Measurements from ENCODE around the gene KDM7A.
"Not testable (repeated sequence)": the region's sequence is repeated elsewhere in the genome, so short reads cannot be mapped to it uniquely, and the experiment has no call there.

Gene KDM7A

GRCh38 chr7:140127360-140128127, 49.2 kb downstream of the KDM7A start:
- Histone ChIP-seq H3K9me3 (no peaks in the 10 kb centered on the region), H3K4me1 (no peaks in the 10 kb centered on the region), H3K4me3 (ENCODE audit: low read depth, low read length) (no peak overlapping the region), H3K27me3 (no peaks in the 10 kb centered on the region), H3K36me3 (peaks cover 9% of the 10 kb centered on the region; the same call in 1 of the 2 replicates)
- no peak for DNase-seq
- no peak for TF ChIP-seq CTCF (IDR thresholded peaks at IDR 0.05; ENCODE audit: low read depth, low read length)

- Histone ChIP-seq H3K9me3 (no peaks in the 10 kb centered on the region), H3K4me1 (no peaks in the 10 kb centered on the region), H3K27me3 (no peaks in the 10 kb centered on the region), H3K4me3 (ENCODE audit: low read depth, low read length) (no peak overlapping the region), H3K36me3 (peaks cover 9% of the 10 kb centered on the region; the same call in 1 of the 2 replicates)
- no peak for TF ChIP-seq CTCF (IDR thresholded peaks at IDR 0.05; ENCODE audit: low read depth, low read length)
- no peak for DNase-seq
Observed at GRCh38 chr7:140126435-140127034, 50.2 kb downstream of the KDM7A start.

- TF ChIP-seq CTCF (IDR thresholded peaks at IDR 0.05; ENCODE audit: low read depth, low read length): no peak
- Histone ChIP-seq H3K9me3 (no peaks in the 10 kb centered on the region), H3K36me3 (no peaks in the 10 kb centered on the region; the same call in 1 of the 2 replicates), H3K4me3 (ENCODE audit: low read depth, low read length) (no peak overlapping the region), H3K4me1 (no peaks in the 10 kb centered on the region), H3K27me3 (no peaks in the 10 kb centered on the region)
- DNase-seq: no peak
Observed at GRCh38 chr7:140122965-140123364, 53.8 kb downstream of the KDM7A start.

- no peaks in the 10 kb centered on the region for H3K4me1 ChIP-seq
- H3K4me3 ChIP-seq (ENCODE audit: low read depth, low read length): no peak overlapping the region
- H3K36me3 ChIP-seq: no peaks in the 10 kb centered on the region
- H3K27me3 ChIP-seq: no peaks in the 10 kb centered on the region
- no peak for DNase-seq
- H3K9me3 ChIP-seq: no peaks in the 10 kb centered on the region
- no peak for TF ChIP-seq CTCF (IDR thresholded peaks at IDR 0.05; ENCODE audit: low read depth, low read length)
Observed at GRCh38 chr7:140121326-140121725, 55.5 kb downstream of the KDM7A start.

- H3K27me3 ChIP-seq; H3K9me3 ChIP-seq; H3K36me3 ChIP-seq; H3K4me1 ChIP-seq; DNase-seq; H3K4me3 ChIP-seq (ENCODE audit: low read depth, low read length): not testable (repeated sequence)
Observed at GRCh38 chr7:140114817-140115216, 62.0 kb downstream of the KDM7A start.

GRCh38 chr7:140108777-140109176, 68.0 kb downstream of the KDM7A start:
- not testable (repeated sequence) for H3K36me3 ChIP-seq; H3K4me3 ChIP-seq (ENCODE audit: low read depth, low read length); H3K4me1 ChIP-seq; H3K9me3 ChIP-seq; DNase-seq; H3K27me3 ChIP-seq

GRCh38 chr7:140096459-140096858, 80.3 kb downstream of the KDM7A start:
- Histone ChIP-seq H3K4me1 (no peaks in the 10 kb centered on the region), H3K9me3 (no peaks in the 10 kb centered on the region), H3K4me3 (ENCODE audit: low read depth, low read length) (no peak overlapping the region), H3K27me3 (no peaks in the 10 kb centered on the region), H3K36me3 (peaks cover 8% of the 10 kb centered on the region; the same call in 1 of the 2 replicates)
- no peak for DNase-seq
- no peak for TF ChIP-seq CTCF (IDR thresholded peaks at IDR 0.05; ENCODE audit: low read depth, low read length)

Data from BE2C (cell line).